H9 (cell line): ENCODE results near the gene SESN2. TPM values are rescaled to one million over a fixed set of nuclear protein-coding genes. Genes with fewer than 3 reads are reported as not detected.

ENCODE experiments used
- DNase-seq: peaks from one replicate; pipeline ENCODE4 v3.0.0-alpha.2; 2017
- H2AFZ ChIP-seq: one replicate; pipeline ENCODE4 v1.6.1; 2013; ENCODE audit warnings: mild to moderate bottlenecking, low read length, control low read depth, moderate library complexity
- H2AK5ac ChIP-seq: 2 replicates; pipeline ENCODE4 v1.6.1; 2013; ENCODE audit warnings: low read length, control low read depth, mixed read lengths; ENCODE audit not compliant: insufficient read length
- H2BK120ac ChIP-seq: one replicate; pipeline ENCODE4 v1.6.1; 2013; ENCODE audit warnings: low read depth, mild to moderate bottlenecking, low read length, control low read depth, inconsistent platforms; ENCODE audit not compliant: poor library complexity, severe bottlenecking
- H2BK12ac ChIP-seq: 2 replicates; pipeline ENCODE4 v1.6.1; 2013; ENCODE audit warnings: low read length, control low read depth, mixed read lengths, low read depth; ENCODE audit not compliant: insufficient read length
- H2BK15ac ChIP-seq: 2 replicates; pipeline ENCODE4 v1.6.1; 2013; ENCODE audit warnings: low read depth, low read length, control low read depth
- H2BK20ac ChIP-seq: one replicate; pipeline ENCODE4 v1.6.1; 2013; ENCODE audit warnings: low read depth, mild to moderate bottlenecking, low read length, control low read depth, inconsistent platforms; ENCODE audit not compliant: poor library complexity, severe bottlenecking
- H2BK5ac ChIP-seq: 2 replicates; pipeline ENCODE4 v1.6.1; 2013; ENCODE audit warnings: low read length, control low read depth, mixed read lengths; ENCODE audit not compliant: insufficient read length
- H3K14ac ChIP-seq: 2 replicates; pipeline ENCODE4 v1.6.1; 2013; ENCODE audit warnings: low read length, control low read depth; ENCODE audit not compliant: insufficient read depth
- H3K18ac ChIP-seq: 2 replicates; pipeline ENCODE4 v1.6.1; 2013; ENCODE audit warnings: low read depth, mild to moderate bottlenecking, mixed read lengths, low read length, control low read depth; ENCODE audit not compliant: insufficient read length
- H3K23ac ChIP-seq: 2 replicates; pipeline ENCODE4 v1.6.1; 2013; ENCODE audit warnings: low read length, control low read depth, mixed read lengths, low read depth; ENCODE audit not compliant: insufficient read length
- H3K23me2 ChIP-seq: 2 replicates; pipeline ENCODE4 v1.6.1; 2013; ENCODE audit warnings: low read depth, mild to moderate bottlenecking, mixed read lengths, low read length, control low read depth; ENCODE audit not compliant: insufficient read length, poor library complexity, severe bottlenecking
- H3K27ac ChIP-seq: 2 replicates; pipeline ENCODE4 v1.5.1; 2013; ENCODE audit warnings: low read length, control low read depth, mixed read lengths, low read depth; ENCODE audit not compliant: insufficient read length
- H3K27me3 ChIP-seq: 2 replicates; pipeline ENCODE4 v1.6.1; 2013; ENCODE audit warnings: low read length, control low read depth, inconsistent platforms; ENCODE audit not compliant: insufficient read depth
- H3K4ac ChIP-seq: 2 replicates; pipeline ENCODE4 v1.6.1; 2013; ENCODE audit warnings: low read depth, mild to moderate bottlenecking, control low read depth, inconsistent platforms, low read length, moderate library complexity
- H3K4me1 ChIP-seq: 2 replicates; pipeline ENCODE4 v1.6.1; 2013; ENCODE audit warnings: low read length, control low read depth, inconsistent platforms; ENCODE audit not compliant: insufficient read depth
- H3K4me2 ChIP-seq: 2 replicates; pipeline ENCODE4 v1.6.1; 2013; ENCODE audit warnings: low read length, control low read depth, mixed read lengths; ENCODE audit not compliant: insufficient read length, insufficient read depth
- H3K56ac ChIP-seq: 2 replicates; pipeline ENCODE4 v1.6.1; 2013; ENCODE audit warnings: low read depth, mild to moderate bottlenecking, mixed read lengths, low read length, control low read depth; ENCODE audit not compliant: insufficient read length
- H3K79me1 ChIP-seq: 2 replicates; pipeline ENCODE4 v1.6.1; 2013; ENCODE audit warnings: low read depth, mild to moderate bottlenecking, moderate library complexity, low read length, control low read depth, inconsistent platforms; ENCODE audit not compliant: insufficient read depth, poor library complexity, severe bottlenecking
- H3K79me2 ChIP-seq: 2 replicates; pipeline ENCODE4 v1.6.1; 2013; ENCODE audit warnings: low read length, control low read depth, inconsistent platforms; ENCODE audit not compliant: insufficient read depth
- H3K9ac ChIP-seq: 2 replicates; pipeline ENCODE4 v1.6.1; 2013; ENCODE audit warnings: low read length, control low read depth, mixed read lengths; ENCODE audit not compliant: insufficient read length; ENCODE audit errors: extremely low read depth
- H3K9me3 ChIP-seq: one replicate; pipeline ENCODE4 v1.6.1; 2013; ENCODE audit warnings: low read depth, low read length, inconsistent platforms; ENCODE audit not compliant: control insufficient read depth
- H3T11ph ChIP-seq: one replicate; pipeline ENCODE4 v1.6.1; 2013; ENCODE audit warnings: mild to moderate bottlenecking, low read length, control low read depth, inconsistent platforms
- H4K20me1 ChIP-seq: one replicate; pipeline ENCODE4 v1.6.1; 2013; ENCODE audit not compliant: control insufficient read depth, insufficient read length, insufficient read depth
- H4K5ac ChIP-seq: 2 replicates; pipeline ENCODE4 v1.6.1; 2013; ENCODE audit warnings: low read depth, mild to moderate bottlenecking, mixed read lengths, low read length, control low read depth; ENCODE audit not compliant: insufficient read length
- H4K8ac ChIP-seq: replicated peaks from 2 replicates; pipeline ENCODE4 v1.6.1; 2013; ENCODE audit warnings: low read length, control low read depth, mixed read lengths, low read depth; ENCODE audit not compliant: insufficient read length
- H4K91ac ChIP-seq: 2 replicates; pipeline ENCODE4 v1.6.1; 2013; ENCODE audit warnings: low read depth, mild to moderate bottlenecking, moderate library complexity, mixed read lengths, low read length, control low read depth; ENCODE audit not compliant: insufficient read length
- H3K27ac Mint-ChIP-seq, 3 experiments: 2 replicates in 2 of 3; 3 replicates in 1 of 3; pipeline ENCODE4 v1.8.0; 2020 to 2021; ENCODE audit warnings: mixed read lengths in 3 of 3, mild to moderate bottlenecking in 1 of 3, moderate library complexity in 1 of 3
- H3K27me3 Mint-ChIP-seq: 2 replicates; pipeline ENCODE4 v1.8.0; 2021; ENCODE audit warnings: low read depth, mild to moderate bottlenecking, moderate library complexity, mixed read lengths
- H3K36me3 Mint-ChIP-seq, 3 experiments: 2 replicates in 2 of 3; 3 replicates in 1 of 3; pipeline ENCODE4 v1.8.0; 2020 to 2021; ENCODE audit warnings: low read depth in 3 of 3, mixed read lengths in 3 of 3; ENCODE audit not compliant: insufficient read depth in 1 of 3
- H3K4me1 Mint-ChIP-seq, 2 experiments: 2 replicates each; pipeline ENCODE4 v1.8.0; 2020; ENCODE audit warnings: mixed read lengths in 2 of 2
- H3K4me3 Mint-ChIP-seq, 2 experiments: 2 replicates in 1 of 2; 3 replicates in 1 of 2; pipeline ENCODE4 v1.8.0; 2020 to 2021; ENCODE audit warnings: mild to moderate bottlenecking in 2 of 2, mixed read lengths in 2 of 2, moderate library complexity in 1 of 2
- H3K9me3 Mint-ChIP-seq, 2 experiments: 2 replicates in 1 of 2; 3 replicates in 1 of 2; pipeline ENCODE4 v1.8.0; 2020; ENCODE audit warnings: mild to moderate bottlenecking in 2 of 2, mixed read lengths in 2 of 2, moderate library complexity in 1 of 2
- CTCF ChIP-seq: fragments of 200-600 bp; sonication (generic); conservative IDR thresholded peaks from 3 replicates; pipeline ENCODE4 v1.8.0; 2021; ENCODE audit warnings: antibody characterized with exemption, mild to moderate bottlenecking
- WGBS: extraction: QIAGEN DNeasy Blood & Tissue Kit; methylation state at CpG from one replicate; pipeline ENCODE4 v1.1.7; 2013; ENCODE audit warnings: missing lambda C conversion rate, low lambda C conversion rate, mixed read lengths; ENCODE audit not compliant: insufficient read length; ENCODE audit errors: extremely low coverage; 5-methylcytosine and 5-hydroxymethylcytosine counted together
- total RNA-seq: library from RNA; stranded (reverse); gene quantifications from 2 replicates; pipeline ENCODE4 v1.2.1, GENCODE V29; 2021

The SESN2 gene
- total RNA-seq, 1 experiment from 2014 or later, result 24.6 TPM

GRCh38 chr1:28290851-28291250, 31.5 kb downstream of the SESN2 start:
- Histone ChIP-seq H4K91ac (no peak overlapping the region), H4K5ac (no peak overlapping the region), H3K4me1 (no peaks in the 10 kb centered on the region), H2AK5ac (no peak overlapping the region), H3K9me3 (no peaks in the 10 kb centered on the region), H3K14ac (no peak overlapping the region), H3K23ac (no peak overlapping the region), H2BK20ac (no peak overlapping the region), H3K23me2 (no peaks in the 10 kb centered on the region), H4K8ac (no peak overlapping the region), H2BK15ac (no peak overlapping the region), H3K4me2 (no peak overlapping the region), H2BK12ac (no peak overlapping the region), H3K18ac (no peak overlapping the region), H2AFZ (no peak overlapping the region), H3K79me2 (no peaks in the 10 kb centered on the region), H3K79me1 (no peaks in the 10 kb centered on the region), H3K4ac (no peak overlapping the region), H2BK5ac (no peak overlapping the region), H3K27ac (no peak overlapping the region), H4K20me1 (no peaks in the 10 kb centered on the region), H3K9ac (no peak overlapping the region), H3K27me3 (no peaks in the 10 kb centered on the region), H2BK120ac (no peak overlapping the region), H3K56ac (no peak overlapping the region), H3T11ph (no peak overlapping the region)
- Mint-ChIP-seq H3K27ac (peak overlapping the region; percentile 59 to 83 (median 81); a peak in 4 of 7 replicates), H3K4me3 (peak overlapping the region in 1 of 2 experiments; percentile 58; a peak in 2 of 5 replicates), H3K27me3 (no peaks in the 10 kb centered on the region), H3K36me3 (peaks cover 0 to 4% (median 0%) of the 10 kb centered on the region in 3 experiments; a peak in 2 of 7 replicates), H3K4me1 (peaks cover 22 to 30% of the 10 kb centered on the region in 2 experiments), H3K9me3 (peaks cover 0 to 3% of the 10 kb centered on the region in 2 experiments; a peak in 1 of 5 replicates)
- no CpG with 5 or more reads among the region's 2 CpGs for WGBS
- TF ChIP-seq CTCF, result no peak
- DNase-seq, result peak; percentile 83
